HG03575 (cell line): ENCODE results near the gene LCE1B.

Experiments
- ATAC-seq: cut with Tn5 transposase; IDR thresholded peaks from one replicate; pipeline ENCODE4 v1.9.1; 2021; ENCODE audit not compliant: unreplicated experiment, insufficient number of reproducible peaks, low FRiP score; ENCODE audit errors: extremely low read depth

LCE1B gene

DNA sequence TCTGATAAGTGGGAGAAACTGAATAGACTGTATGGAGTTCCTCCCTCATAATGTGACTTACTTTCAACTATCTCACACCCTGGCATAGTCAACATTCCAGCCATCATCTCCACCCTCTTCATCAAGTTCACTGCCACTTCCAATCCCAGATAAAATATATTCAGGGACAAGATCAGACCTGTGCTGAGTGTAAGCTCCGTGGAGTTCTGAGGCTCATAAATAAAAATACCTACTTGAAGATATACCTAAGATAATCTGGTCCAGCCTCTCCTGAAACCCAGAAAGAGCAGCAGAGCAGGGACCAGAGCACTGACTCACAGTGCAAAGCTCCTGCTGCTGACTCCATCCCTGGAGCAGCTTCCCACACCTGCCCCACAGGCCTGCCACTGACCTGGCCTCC is 46.3 kb downstream of the LCE1B start:
- no peak for ATAC-seq

- ATAC-seq, result no peak
Measured at GRCh38 chr1:152859696-152860095, 47.9 kb downstream of the LCE1B start, which contains the start of gene LCE7A. LCE7A (plus strand) TSS chr1:152859996; CDS start chr1:152860698, 702 bp downstream.

DNA sequence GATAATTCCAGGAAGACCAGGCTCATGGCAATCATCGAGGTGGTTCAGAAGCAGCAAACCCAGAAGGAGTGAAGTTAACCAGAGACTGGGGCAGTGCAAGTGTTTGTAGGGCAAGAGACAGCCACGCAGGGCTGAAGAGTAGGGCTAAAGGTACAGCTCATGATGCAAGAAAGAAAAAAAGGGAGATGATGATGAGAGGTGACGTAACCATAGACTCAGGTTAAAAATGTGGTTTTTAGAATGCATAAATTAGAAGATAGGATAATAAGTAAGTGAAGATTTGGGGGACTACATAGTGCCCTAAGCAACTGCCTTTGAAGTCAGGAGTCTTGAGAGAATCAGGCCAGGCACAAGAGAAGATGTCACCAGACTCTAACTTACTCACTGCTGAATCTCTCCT is 48.4 kb downstream of the LCE1B start:
- no peak for ATAC-seq

- ATAC-seq, result no peak
Measured at GRCh38 chr1:152861374-152861773, 49.6 kb downstream of the LCE1B start.
